HG03280 (cell line): ENCODE data around the gene PLPP2.
"Not testable (repeated sequence)": the region's sequence is repeated elsewhere in the genome, so short reads cannot be mapped to it uniquely, and the experiment has no call there.

Experiments used
- ATAC-seq: cut with Tn5 transposase; IDR thresholded peaks from one replicate; pipeline ENCODE4 v1.9.1; 2021; ENCODE audit warnings: mild to moderate bottlenecking, moderate library complexity; ENCODE audit not compliant: unreplicated experiment

Gene PLPP2

GRCh38 chr19:275000-275399 is 16.2 kb downstream of the PLPP2 start:
- no peak for ATAC-seq

DNA sequence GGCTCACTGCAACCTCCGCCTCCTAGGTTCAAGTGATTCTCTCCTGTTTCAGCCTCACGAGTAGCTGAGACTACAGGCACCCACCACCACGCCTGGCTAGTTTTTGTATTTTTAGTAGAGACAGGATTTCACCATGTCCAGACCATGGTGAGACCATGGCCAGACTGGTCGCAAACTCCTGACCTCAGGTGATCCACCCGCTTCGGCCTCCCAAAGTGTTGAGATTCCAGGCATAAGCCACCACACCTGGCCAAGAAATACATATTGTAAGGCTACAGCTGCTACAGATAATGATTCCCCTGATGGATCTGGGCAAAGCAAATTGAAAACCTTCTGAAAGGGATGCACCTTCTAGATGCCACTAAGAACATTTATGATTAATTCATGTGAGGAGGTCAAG is 17.8 kb downstream of the PLPP2 start:
- ATAC-seq = no peak

DNA sequence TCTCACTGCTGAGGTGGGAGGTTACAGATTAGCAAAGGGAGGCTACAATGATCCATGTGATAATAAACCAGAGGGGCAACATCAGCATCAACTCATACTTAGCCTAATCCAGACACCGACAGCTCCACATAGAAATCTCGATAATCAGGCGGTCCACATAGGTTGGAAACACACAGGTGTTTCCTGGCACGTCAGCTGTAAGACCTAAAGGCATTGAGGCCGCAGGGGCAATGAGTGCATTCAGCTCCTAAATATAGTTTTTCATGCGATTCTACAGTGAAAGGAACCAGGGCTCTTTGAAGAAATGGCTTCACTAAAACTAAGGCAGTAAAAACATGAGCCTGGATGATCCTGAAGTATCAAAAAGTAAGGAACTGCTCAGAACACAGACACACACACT is 19.3 kb downstream of the PLPP2 start:
- no peak for ATAC-seq

DNA sequence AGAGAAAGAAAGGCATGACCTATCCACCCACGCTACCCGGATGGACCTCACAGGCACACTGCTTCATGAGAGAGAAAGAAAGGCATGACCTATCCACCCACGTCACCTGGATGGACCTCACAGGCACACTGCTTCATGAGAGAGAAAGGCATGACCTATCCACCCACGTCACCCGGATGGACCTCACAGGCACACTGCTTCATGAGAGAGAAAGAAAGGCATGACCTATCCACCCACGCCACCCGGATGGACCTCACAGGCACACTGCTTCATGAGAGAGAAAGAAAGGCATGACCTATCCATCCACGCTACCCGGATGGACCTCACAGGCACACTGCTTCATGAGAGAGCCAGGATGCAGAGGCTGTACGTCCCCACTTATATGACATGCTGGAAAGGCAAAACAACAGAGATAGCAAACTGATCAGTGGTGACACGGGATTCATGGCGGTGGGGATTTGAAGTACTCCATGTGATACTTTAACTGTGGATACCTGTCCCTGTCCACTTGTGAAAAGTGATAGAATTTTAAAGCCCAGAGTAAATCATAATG is 20.4 kb downstream of the PLPP2 start:
- ATAC-seq = not testable (repeated sequence)

- ATAC-seq = no peak
Measured at GRCh38 chr19:269241-269640, 22.0 kb downstream of the PLPP2 start.

GRCh38 chr19:262125-262524 is 29.1 kb downstream of the PLPP2 start:
- no peak for ATAC-seq

DNA sequence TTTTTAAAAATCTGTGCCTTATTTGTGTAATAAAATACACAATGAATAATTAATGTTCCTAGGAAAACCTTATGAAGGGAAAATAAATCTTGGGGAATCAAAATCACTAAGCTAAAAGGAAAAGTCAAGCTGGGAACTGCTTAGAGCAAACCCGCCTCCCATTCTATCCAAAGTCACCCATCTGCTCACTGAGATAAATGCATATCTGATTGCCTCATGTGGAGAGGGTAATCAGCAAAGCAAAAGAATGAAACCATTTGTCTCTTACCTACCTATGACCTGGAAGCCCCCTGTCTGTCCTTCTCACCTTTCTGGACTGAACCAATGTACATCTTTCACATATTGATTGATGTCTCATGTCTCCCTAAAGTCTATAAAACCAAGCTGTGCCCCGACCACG is 34.4 kb downstream of the PLPP2 start:
- ATAC-seq = not testable (repeated sequence)

- not testable (repeated sequence) for ATAC-seq
Measured at GRCh38 chr19:252421-253186, 38.6 kb downstream of the PLPP2 start.

- no peak for ATAC-seq
Measured at GRCh38 chr19:246551-246950, 44.7 kb downstream of the PLPP2 start.

DNA sequence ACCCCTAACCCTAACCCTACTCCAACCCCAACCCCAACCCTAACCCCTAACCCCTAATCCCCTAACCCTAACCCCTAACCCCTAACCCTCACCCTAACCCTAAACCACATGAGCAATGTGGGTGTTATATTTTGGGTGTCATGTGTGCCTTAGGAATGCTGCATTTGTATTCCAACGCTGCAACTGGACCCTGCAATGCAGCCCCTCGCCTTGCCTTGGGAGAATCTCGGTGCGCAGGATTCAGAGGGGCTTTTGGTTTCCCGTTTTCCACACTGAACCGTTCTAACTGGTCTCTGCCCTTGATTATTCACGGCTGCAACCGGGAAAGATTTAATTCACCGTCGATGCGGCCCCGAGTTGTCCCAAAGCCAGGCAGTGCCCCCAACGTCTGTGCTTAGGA is 45.3 kb downstream of the PLPP2 start:
- ATAC-seq = not testable (repeated sequence)

GRCh38 chr19:245457-245856 is 45.7 kb downstream of the PLPP2 start:
- no peak for ATAC-seq
